Retinal pigment epithelial cell (primary cell): Measurements from ENCODE around the gene DEPDC1B.

Experiments used
- DNase-seq: peaks from one replicate; pipeline ENCODE4 v3.0.0-alpha.2; 2010; ENCODE audit warnings: low read depth
- H3K4me3 ChIP-seq: 2 replicates; pipeline ENCODE4 v1.5.1; 2011; ENCODE audit warnings: mild to moderate bottlenecking, low read length, control low read depth, moderate library complexity
- CTCF ChIP-seq: conservative IDR thresholded peaks from 2 replicates; pipeline ENCODE4 v1.5.1; 2011; ENCODE audit warnings: low read depth, low read length, control low read depth, inconsistent platforms

Gene DEPDC1B

GRCh38 chr5:60551829-60552228 lies 148.1 kb downstream of the DEPDC1B start:
- H3K4me3 ChIP-seq: no peak overlapping the region
- no peak for DNase-seq
- TF ChIP-seq CTCF: no peak

- TF ChIP-seq CTCF: no peak
- H3K4me3 ChIP-seq: no peak overlapping the region
- no peak for DNase-seq
Observed at GRCh38 chr5:60551250-60551649, 148.7 kb downstream of the DEPDC1B start.

- no peak for TF ChIP-seq CTCF
- no peak for DNase-seq
- H3K4me3 ChIP-seq: no peak overlapping the region
Observed at GRCh38 chr5:60550311-60550710, 149.7 kb downstream of the DEPDC1B start.

- no peak overlapping the region for H3K4me3 ChIP-seq
- TF ChIP-seq CTCF: no peak
- no peak for DNase-seq
Observed at GRCh38 chr5:60549841-60550240, 150.1 kb downstream of the DEPDC1B start.
